Heart left ventricle (tissue), 13 donors: ENCODE results near the gene GSTM3.

ENCODE experiments used
- CTCF ChIP-seq, 12 donors: fragments of 200-600 bp; sonication (generic) in 4 of 12; IDR thresholded peaks; one replicate each; pipeline versions ENCODE4 v1.5.0 to v1.8.0; 2018 to 2022; ENCODE audit warnings: antibody characterized with exemption in 12 of 12, mild to moderate bottlenecking in 5 of 12
- POLR2A ChIP-seq, 2 donors: fragments of 450-650 bp; IDR thresholded peaks; one replicate each; pipeline ENCODE4 v1.6.1; 2017; ENCODE audit warnings: antibody characterized with exemption in 2 of 2, mild to moderate bottlenecking in 2 of 2, moderate library complexity in 2 of 2
- donor health status: ischemic (EF 13 %, LVEDD 7.1; RV severe dilation, severe dysfunction).
- donor health status: DM: no; HTN: yes; CAD: no.
- donor health status: DM: no; HTN: no; CAD: no.
- donor health status: ischemic (EF 25% LVEDD 6.9; RV normal size, moderate dysfunction).
- donor health status: ischemic (EF 25% LVEDD 5.7; RV mildly dilated, moderate dysfunction).
- donor health status: ischemic (EF 35%, LVEDD 5.7; RV mildly dilated, moderate dysfunction).
- donor health status: nonischemic (EF 11% LVEDD 7.7; RV severe dilation, severe dysfunction).
- donor health status: DM: yes; HTN: yes; CAD: no.
- donor health status: PGD.
- donor health status: ischemic (EF 29% LVEDD 5.4; RV normal size, mild dysfunction).
- donor health status: nonischemic (EF 23%, LVEDD 6.1; RV moderate dilation, normal function).

GRCh38 chr1:109771712-109772657 is 31.1 kb upstream of the GSTM3 start:
- TF ChIP-seq POLR2A (IDR thresholded peaks at IDR 0.05) (no peak), CTCF (IDR thresholded peaks at IDR 0.05) (no peak)
